B cell (primary cell): ENCODE measurements around the gene ZC3H10. TPM values are rescaled to one million over a fixed set of nuclear protein-coding genes. Genes with fewer than 3 reads are reported as not detected.

Source experiments
- ATAC-seq: fragments of 200-7000 bp; cut with Tn5 transposase; one replicate; pipeline ENCODE4 v1.10.0; 2021; ENCODE audit warnings: low read depth, mild to moderate bottlenecking, moderate number of reproducible peaks, moderate library complexity
- CTCF ChIA-PET: fragments of 350-600 bp; sonication (Branson Sonifier 250); formaldehyde crosslinking; loops from one replicate; lab custom pipeline; 2021; ENCODE audit warnings: antibody characterized with exemption, inconsistent platforms; lab: Charles Lee
- POLR2A ChIA-PET: fragments of 350-600 bp; sonication (Branson Sonifier 250); formaldehyde crosslinking; loops from one replicate; lab custom pipeline; 2021; ENCODE audit warnings: antibody characterized with exemption; lab: Charles Lee
- DNase-seq: peaks from one replicate; pipeline ENCODE4 v3.0.0; 2013
- H2AFZ ChIP-seq: 2 replicates; pipeline ENCODE4 v1.6.1; 2012; ENCODE audit warnings: mild to moderate bottlenecking, low read depth, low read length; ENCODE audit not compliant: insufficient read depth, poor library complexity, severe bottlenecking
- H3K27ac ChIP-seq, 2 donors: 1 replicate in 1 of 2; 2 replicates in 1 of 2; pipeline ENCODE4 v1.5.1; 2012 to 2013; ENCODE audit warnings: low read length in 2 of 2, mild to moderate bottlenecking in 2 of 2, moderate library complexity in 1 of 2
- H3K27me3 ChIP-seq, 4 experiments: fragments of 200-600 bp in 1 of 4; sonication (generic) in 1 of 4; replicated peaks in 1 of 4; 1 replicate in 2 of 4; 2 replicates in 2 of 4; pipeline versions ENCODE4 v1.6.1 to v1.7.0; 2013 to 2016; ENCODE audit warnings: low read length in 3 of 4, mild to moderate bottlenecking in 2 of 4, mixed read lengths in 1 of 4, moderate library complexity in 1 of 4; ENCODE audit not compliant: insufficient read depth in 4 of 4, control insufficient read depth in 3 of 4; ENCODE audit errors: control extremely low read depth in 1 of 4
- H3K36me3 ChIP-seq, 2 experiments: replicated peaks in 1 of 2; 1 replicate in 1 of 2; 2 replicates in 1 of 2; pipeline versions ENCODE4 v1.6.1 to v1.7.1; 2013; ENCODE audit warnings: low read length in 1 of 2; ENCODE audit not compliant: insufficient read depth in 2 of 2, control insufficient read depth in 1 of 2; ENCODE audit errors: control extremely low read depth in 1 of 2, extremely low read depth in 1 of 2
- H3K4me1 ChIP-seq, 2 donors: fragments of 200-600 bp in 1 of 2; sonication (generic) in 1 of 2; 1 replicate in 1 of 2; 2 replicates in 1 of 2; pipeline versions ENCODE4 v1.5.1 to v1.6.1; 2013 to 2017; ENCODE audit warnings: low read length in 2 of 2; ENCODE audit not compliant: control insufficient read depth in 2 of 2, insufficient read depth in 2 of 2
- H3K4me2 ChIP-seq: replicated peaks from 2 replicates; pipeline ENCODE3; 2012; ENCODE audit warnings: mild to moderate bottlenecking, low read depth, low read length; ENCODE audit not compliant: poor library complexity, severe bottlenecking
- H3K4me3 ChIP-seq, 5 experiments: fragments of 200-600 bp in 1 of 5; sonication (generic) in 1 of 5; 1 replicate in 3 of 5; 2 replicates in 2 of 5; pipeline versions ENCODE4 v1.5.1 to v1.7.0; 2011 to 2016; ENCODE audit warnings: low read length in 4 of 5, mild to moderate bottlenecking in 4 of 5, low read depth in 2 of 5, control low read depth in 1 of 5, moderate library complexity in 1 of 5; ENCODE audit not compliant: insufficient read depth in 1 of 5; ENCODE audit errors: control extremely low read depth in 1 of 5, extremely low read depth in 1 of 5
- H3K79me2 ChIP-seq: fragments of 200-600 bp; sonication (generic); one replicate; pipeline ENCODE4 v1.6.0; 2016; ENCODE audit warnings: low read length; ENCODE audit not compliant: control insufficient read depth, insufficient read depth
- H3K9ac ChIP-seq: fragments of 200-600 bp; sonication (generic); 2 replicates; pipeline ENCODE4 v1.6.1; 2017; ENCODE audit warnings: mild to moderate bottlenecking, low read length, moderate library complexity
- H3K9me3 ChIP-seq, 3 donors: one replicate each; pipeline versions ENCODE4 v1.6.1 to v1.7.1; 2013; ENCODE audit warnings: low read length in 2 of 3; ENCODE audit not compliant: control insufficient read depth in 2 of 3, insufficient read depth in 1 of 3; ENCODE audit errors: control extremely low read depth in 1 of 3
- H4K20me1 ChIP-seq: 2 replicates; pipeline ENCODE4 v1.6.0; 2012; ENCODE audit warnings: mild to moderate bottlenecking, low read length; ENCODE audit not compliant: insufficient read depth, control insufficient read depth, poor library complexity, severe bottlenecking
- H3K27ac Mint-ChIP-seq: one replicate; pipeline ENCODE4 v1.8.0; 2021; ENCODE audit warnings: mixed read lengths
- H3K27me3 Mint-ChIP-seq: one replicate; pipeline ENCODE4 v1.8.0; 2021; ENCODE audit warnings: mixed read lengths
- H3K4me1 Mint-ChIP-seq: one replicate; pipeline ENCODE4 v1.8.0; 2021; ENCODE audit warnings: mixed read lengths
- H3K4me3 Mint-ChIP-seq: one replicate; pipeline ENCODE4 v1.8.0; 2021; ENCODE audit warnings: mixed read lengths
- H3K9me3 Mint-ChIP-seq: one replicate; pipeline ENCODE4 v1.8.0; 2022; ENCODE audit warnings: mixed read lengths; ENCODE audit not compliant: insufficient read depth
- CTCF ChIP-seq: fragments of 200-600 bp; IDR thresholded peaks from one replicate; pipeline ENCODE4 v1.8.0; 2022; ENCODE audit warnings: antibody characterized with exemption, mild to moderate bottlenecking
- EZH2 ChIP-seq: IDR thresholded peaks from 2 replicates; pipeline ENCODE4 v1.6.1; 2012; ENCODE audit warnings: borderline replicate concordance, low read depth, mild to moderate bottlenecking, moderate library complexity, low read length; ENCODE audit not compliant: insufficient read depth, poor library complexity, severe bottlenecking
- whole genome bisulfite sequencing: methylation state at CpG from one replicate; pipeline ENCODE4 v1.1.5; 2013; ENCODE audit warnings: missing lambda C conversion rate; ENCODE audit not compliant: insufficient coverage; 5-methylcytosine and 5-hydroxymethylcytosine counted together
- intact Hi-C: fragments of 100-400 bp; cut with micrococcal nuclease; formaldehyde crosslinking; loops from one replicate; pipeline ENCODE4 v1.10.0; 2022
- polyA plus RNA-seq: library from polyadenylated mRNA; depleted of rRNA; stranded (reverse); fragments of >200 nt; gene quantifications from 2 replicates; pipeline ENCODE4 v1.2.3, GENCODE V29; 2012
- total RNA-seq, 2 donors: library from RNA; stranded (reverse); fragments of 120-200 nt in 1 of 2; gene quantifications; 1 replicate in 1 of 2; 2 replicates in 1 of 2; pipeline versions ENCODE4 v1.2.3 to v1.2.4, GENCODE V29; 2013 to 2022

Gene ZC3H10
- total and polyA plus RNA-seq, 2 donors (not counting 1 experiment from before 2014, with no cell fraction given) = 4.7 to 21.7 TPM

DNA sequence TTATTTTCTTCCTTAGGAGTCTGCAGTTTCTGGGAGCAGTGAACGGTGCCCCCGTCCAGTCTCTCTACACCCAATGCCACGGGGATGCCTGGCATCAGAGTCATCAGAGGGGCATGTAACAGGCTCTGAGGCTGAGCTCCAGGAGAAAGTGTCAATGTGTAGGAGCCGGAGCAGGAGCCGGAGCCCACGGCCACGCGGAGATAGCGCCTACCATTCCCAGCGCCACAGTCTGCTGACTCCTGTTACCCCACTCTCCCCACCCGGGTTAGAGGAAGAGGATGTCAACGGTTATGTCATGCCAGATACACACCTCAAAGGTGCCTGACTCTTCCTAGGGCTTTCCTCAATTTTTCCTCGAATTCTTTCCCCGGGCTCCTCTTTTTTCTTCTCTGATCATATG lies 17.0 kb upstream of the ZC3H10 start:
- WGBS = 90% methylated on average over 7 of the region's 14 CpGs
- CTCF ChIA-PET = no interaction called here
- peaks cover 30% of the 10 kb centered on the region for H3K4me1 Mint-ChIP-seq
- H2AFZ ChIP-seq = no peak overlapping the region
- no peaks in the 10 kb centered on the region for H3K9me3 Mint-ChIP-seq
- no peak overlapping the region for H3K4me2 ChIP-seq
- TF ChIP-seq EZH2 (no peak), CTCF (no peak)
- no peak overlapping the region for H3K9ac ChIP-seq
- H3K9me3 ChIP-seq = no peaks in the 10 kb centered on the region
- H3K79me2 ChIP-seq = peaks cover 17% of the 10 kb centered on the region
- POLR2A ChIA-PET = interaction anchor here (0.7 kb wide), 1 partner anchor 89 kb away, joined by 5 read pairs; no protein-coding TSS in a partner anchor
- H3K27me3 ChIP-seq = peaks cover 0 to 7% (median 0%) of the 10 kb centered on the region in 4 experiments
- H3K27me3 Mint-ChIP-seq = peaks cover 6% of the 10 kb centered on the region
- DNase-seq = no peak
- no peak for ATAC-seq
- H4K20me1 ChIP-seq = no peaks in the 10 kb centered on the region
- H3K36me3 ChIP-seq = no peaks in the 10 kb centered on the region
- no peak overlapping the region for H3K27ac ChIP-seq
- no peak overlapping the region for H3K4me3 ChIP-seq
- no peak overlapping the region for H3K4me3 Mint-ChIP-seq
- peaks cover 18 to 21% of the 10 kb centered on the region in 2 donors for H3K4me1 ChIP-seq
- H3K27ac Mint-ChIP-seq = no peak overlapping the region
- intact Hi-C loops = loop anchor here (5.0 kb wide), 1 partner anchor 129 kb away; the partner anchor contains the start of gene RAB5B

GRCh38 chr12:56102683-56103065 lies 15.4 kb upstream of the ZC3H10 start:
- TF ChIP-seq EZH2 (no peak), CTCF (no peak)
- peaks cover 0 to under 1% (median 0%) of the 10 kb centered on the region in 4 experiments for H3K27me3 ChIP-seq
- peak overlapping the region; percentile 59 for H3K27ac Mint-ChIP-seq
- no peaks in the 10 kb centered on the region for H4K20me1 ChIP-seq
- ChIA-PET POLR2A (no interaction called here), CTCF (interaction anchor here (0.6 to 3.7 kb wide), 4 partner anchors 13 to 87 kb away, joined by 3 to 34 read pairs (median 7); partner anchors contain the start of genes RPL41, SMARCC2 and ZC3H10)
- peaks cover 27% of the 10 kb centered on the region for H3K79me2 ChIP-seq
- no peaks in the 10 kb centered on the region for H3K9me3 ChIP-seq
- no peak overlapping the region for H3K4me2 ChIP-seq
- no peaks in the 10 kb centered on the region for H3K27me3 Mint-ChIP-seq
- no peak overlapping the region for H3K4me3 ChIP-seq
- H3K4me3 Mint-ChIP-seq = peak overlapping the region; percentile 29
- no CpG with 5 or more reads among the region's 1 CpG for WGBS
- no peaks in the 10 kb centered on the region for H3K9me3 Mint-ChIP-seq
- no peak overlapping the region for H3K27ac ChIP-seq
- no peak overlapping the region for H2AFZ ChIP-seq
- ATAC-seq = no peak
- peaks cover 18 to 23% of the 10 kb centered on the region in 2 donors for H3K4me1 ChIP-seq
- no peak overlapping the region for H3K9ac ChIP-seq
- peaks cover 0 to 12% of the 10 kb centered on the region in 2 experiments for H3K36me3 ChIP-seq
- intact Hi-C loops = loop anchor here (5.0 kb wide), 1 partner anchor 130 kb away; the partner anchor contains the start of gene RAB5B
- H3K4me1 Mint-ChIP-seq = peaks cover 38% of the 10 kb centered on the region
- DNase-seq = no peak
